ENCODE data around the gene COL9A1.
"Not testable (repeated sequence)": the region's sequence is repeated elsewhere in the genome, so short reads cannot be mapped to it uniquely, and the experiment has no call there.

COL9A1 gene

DNA sequence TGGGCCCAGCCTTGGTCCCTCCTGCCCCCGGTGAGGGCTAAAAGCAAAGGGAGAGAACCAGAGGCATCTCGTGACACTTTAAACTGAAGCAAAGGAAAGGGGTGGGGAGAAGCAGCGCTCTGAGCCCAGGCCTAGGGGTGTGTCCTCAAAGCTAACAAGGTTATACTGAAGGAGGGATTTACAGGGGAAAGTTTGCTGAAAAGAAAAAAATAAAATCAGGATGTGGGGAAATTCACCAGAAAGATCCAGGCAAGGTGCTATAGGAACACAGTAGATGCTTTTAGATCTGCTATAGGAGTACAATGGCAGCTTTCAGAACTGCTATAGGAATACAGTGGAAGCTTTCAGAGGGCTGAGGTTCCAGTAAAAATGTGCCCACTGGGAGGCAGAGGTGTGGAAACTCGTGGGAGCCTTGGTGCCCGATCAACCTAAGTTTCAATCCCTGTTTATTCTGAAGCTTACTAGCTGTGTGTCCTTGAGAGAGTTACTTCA, at the start of gene COL9A1:
Gene COL9A1, minus strand, starts transcription at position 51 of the 492 bp plus-strand sequence. CDS start 160 bp downstream, outside the sequence.
- DNase-seq, result no peak

DNA sequence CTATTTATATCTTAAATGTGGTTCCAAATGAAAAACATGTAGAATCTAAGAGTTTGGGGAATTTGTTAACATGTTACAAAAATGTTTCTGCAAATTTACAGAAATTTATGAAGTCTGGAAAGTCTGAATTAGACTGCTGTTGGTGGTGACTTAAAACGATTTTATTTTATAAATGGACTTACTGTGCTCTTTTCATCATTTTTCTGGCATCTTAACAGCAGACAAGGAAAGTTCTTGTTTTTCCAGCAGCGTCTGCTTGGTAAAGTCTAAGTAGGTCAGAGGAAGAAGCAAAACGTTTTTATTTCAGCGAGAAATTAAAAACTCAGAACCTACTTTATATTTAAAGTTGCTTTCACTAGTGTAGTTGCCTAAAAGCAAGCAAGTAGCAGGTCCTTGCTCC, 48.6 kb upstream of the COL9A1 start:
- DNase-seq, result no peak

DNA sequence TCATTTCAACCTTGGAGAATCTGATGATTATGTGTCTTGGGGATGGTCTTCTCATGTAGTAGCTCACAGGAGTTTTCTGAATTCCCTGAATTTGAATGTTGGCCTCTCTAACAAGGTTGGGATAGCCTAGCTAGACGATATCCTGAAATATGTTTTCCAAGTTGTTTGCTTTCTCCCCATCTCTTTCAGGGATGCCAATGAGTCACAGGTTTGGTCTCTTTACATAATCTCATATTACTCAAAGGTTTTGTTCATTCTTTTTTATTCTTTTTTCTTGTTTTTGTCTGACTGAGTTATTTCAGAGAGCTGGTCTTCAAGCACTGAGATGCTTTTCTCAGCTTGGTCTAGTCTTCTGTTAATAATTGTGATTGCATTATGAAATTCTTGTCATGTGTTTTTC, 42.7 kb upstream of the COL9A1 start:
- no peak for DNase-seq

GRCh38 chr6:70343313-70343712, 40.4 kb upstream of the COL9A1 start:
- no peak for DNase-seq

- not testable (repeated sequence) for DNase-seq
Measured at GRCh38 chr6:70339810-70340209, 36.9 kb upstream of the COL9A1 start.

- no peak for DNase-seq
Measured at GRCh38 chr6:70338775-70339174, 35.9 kb upstream of the COL9A1 start.

GRCh38 chr6:70337743-70338105, 34.8 kb upstream of the COL9A1 start:
- no peak for DNase-seq

GRCh38 chr6:70336996-70337742, 34.3 kb upstream of the COL9A1 start:
- DNase-seq, result no peak

- no peak for DNase-seq
Measured at GRCh38 chr6:70327036-70327435, 24.2 kb upstream of the COL9A1 start.

DNA sequence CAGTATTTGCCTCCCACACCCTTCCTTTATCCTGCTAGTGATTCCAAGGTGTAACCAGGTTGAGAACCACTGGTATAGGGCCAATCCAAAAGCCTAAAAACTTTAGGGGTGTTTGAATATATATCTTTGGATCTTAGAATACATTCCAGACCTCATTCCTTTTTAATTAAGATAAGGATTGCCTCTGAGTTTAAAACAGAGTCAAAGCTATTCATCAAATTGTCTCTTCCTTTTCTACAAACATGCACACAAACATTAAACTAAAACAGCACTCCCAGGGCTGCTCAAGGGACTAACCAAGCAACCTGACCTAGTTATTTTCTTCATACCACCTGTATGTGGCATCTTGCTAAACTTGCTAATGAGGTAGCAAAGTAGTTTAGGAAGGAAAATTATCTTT, 22.1 kb upstream of the COL9A1 start:
- no peak for DNase-seq

DNA sequence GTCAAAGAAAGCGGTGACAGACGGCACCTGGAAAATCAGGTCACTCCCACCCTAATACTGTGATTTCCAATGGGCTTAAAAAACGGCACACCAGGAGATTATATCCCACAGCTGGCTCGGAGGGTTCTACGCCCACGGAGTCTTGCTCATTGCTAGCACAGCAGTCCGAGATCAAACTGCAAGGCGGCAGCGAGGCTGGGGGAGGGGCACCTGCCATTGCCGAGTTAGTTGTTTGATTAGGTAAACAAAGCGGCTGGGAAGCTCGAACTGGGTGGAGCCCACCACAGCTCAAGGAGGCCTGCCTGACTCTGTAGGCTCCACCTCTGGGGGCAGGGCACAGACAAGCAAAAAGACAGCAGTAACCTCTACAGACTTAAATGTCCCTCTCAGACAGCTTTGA, 14.9 kb upstream of the COL9A1 start:
- DNase-seq, result not testable (repeated sequence)

GRCh38 chr6:70315079-70315751, 12.3 kb upstream of the COL9A1 start:
- DNase-seq, result no peak

DNA sequence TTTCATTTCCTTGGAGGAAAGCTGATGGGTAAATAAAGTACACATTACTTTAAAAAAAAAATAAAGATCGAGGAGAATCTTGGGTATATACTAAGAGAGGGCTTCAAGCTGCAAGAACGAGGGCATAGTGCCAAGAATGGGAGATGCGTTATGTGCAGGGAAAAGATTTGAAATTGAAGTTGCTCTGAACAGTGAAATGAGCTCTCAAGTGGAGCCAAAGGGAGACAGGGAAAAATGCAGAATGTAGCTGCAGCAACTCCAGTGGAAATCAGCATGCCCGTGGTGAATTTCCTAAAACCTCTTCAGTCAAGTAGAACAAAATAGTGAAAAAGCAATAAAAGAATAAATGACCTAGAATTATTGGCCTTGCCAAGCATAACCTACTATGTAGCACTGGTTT, 11.4 kb upstream of the COL9A1 start:
- no peak for DNase-seq

GRCh38 chr6:70312165-70312745, 9.4 kb upstream of the COL9A1 start:
- DNase-seq, result no peak

- DNase-seq, result peak; percentile 9
Measured at GRCh38 chr6:70310063-70310694, 7.3 kb upstream of the COL9A1 start.

DNA sequence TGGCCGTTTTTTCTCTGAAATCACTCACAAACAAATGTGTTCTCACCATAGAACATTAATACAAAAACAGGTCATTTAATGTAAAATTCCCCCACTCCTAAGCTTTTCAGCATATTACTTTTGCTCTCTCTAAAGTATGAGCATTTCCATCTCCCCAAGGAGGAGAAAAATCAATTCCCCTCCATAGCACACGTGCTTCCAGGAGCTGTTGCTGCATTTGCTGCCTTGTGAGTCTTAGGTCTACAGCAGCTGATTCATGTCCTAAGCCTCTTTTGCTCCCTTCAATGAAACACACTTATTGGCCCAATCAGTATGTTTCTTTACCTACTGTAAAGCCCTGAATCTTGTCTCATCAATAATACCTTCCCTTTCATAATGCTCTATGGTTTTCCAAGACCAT, 6.4 kb upstream of the COL9A1 start:
- DNase-seq, result no peak

- not testable (repeated sequence) for DNase-seq
Measured at GRCh38 chr6:70308142-70308541, 5.3 kb upstream of the COL9A1 start.

GRCh38 chr6:70307008-70307407, 4.1 kb upstream of the COL9A1 start:
- DNase-seq, result no peak

GRCh38 chr6:70304616-70305015, 1.7 kb upstream of the COL9A1 start:
- DNase-seq, result no peak

- DNase-seq, result no peak
Measured at GRCh38 chr6:70299456-70299855, 3.4 kb downstream of the COL9A1 start.

- DNase-seq, result no peak
Measured at GRCh38 chr6:70298068-70298467, 4.8 kb downstream of the COL9A1 start.

GRCh38 chr6:70292193-70292592, 10.7 kb downstream of the COL9A1 start:
- no peak for DNase-seq

GRCh38 chr6:70289299-70289698, 13.6 kb downstream of the COL9A1 start:
- peak; percentile 1 for DNase-seq

DNA sequence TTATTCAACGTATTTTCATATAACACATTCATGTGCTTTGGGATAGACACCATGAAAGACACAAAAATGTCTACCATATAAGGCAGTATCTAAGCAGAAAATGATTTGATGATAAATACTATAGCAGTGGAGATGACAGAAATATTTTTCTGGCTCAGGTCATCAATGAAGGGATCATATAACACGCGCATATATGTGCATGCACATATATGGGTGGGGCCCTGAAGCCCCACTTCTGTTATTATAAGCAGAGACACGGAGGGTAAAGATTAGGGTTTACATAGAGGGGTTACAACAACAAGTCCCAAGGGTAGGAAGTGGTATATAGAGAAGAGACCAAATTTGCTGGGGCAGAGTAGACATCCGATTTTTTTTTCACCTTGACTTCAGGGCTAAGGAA, 16.0 kb downstream of the COL9A1 start:
- DNase-seq, result no peak
